NOMO-1 treated with dmso at 0.1 percent for 144 hours (cell line): ENCODE data around the gene PTPN18.

ENCODE experiments used
- DNase-seq: peaks from one replicate; lab custom pipeline; 2025; ENCODE audit not compliant: unreplicated experiment; lab: John Stamatoyannopoulos, UW

The PTPN18 gene

DNA sequence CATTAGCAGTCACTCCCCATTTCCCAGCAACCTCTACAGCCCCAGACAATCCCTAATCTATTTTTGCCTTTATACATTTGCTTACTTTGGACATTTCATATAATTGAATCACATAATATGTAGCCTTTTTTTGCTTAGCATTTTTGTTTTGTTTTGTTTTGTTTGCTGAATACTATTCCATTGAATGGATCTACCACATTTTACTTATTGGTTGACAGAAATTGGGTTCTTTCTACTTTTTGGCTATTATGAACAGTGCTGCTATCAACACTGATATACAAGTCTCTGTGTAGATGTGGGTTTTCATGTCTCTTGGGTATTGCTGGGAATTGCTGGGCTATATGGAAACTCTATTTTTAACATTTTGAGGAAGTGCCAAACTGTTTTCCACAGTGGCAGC, 7.6 kb downstream of the PTPN18 start:
- no peak for DNase-seq

DNA sequence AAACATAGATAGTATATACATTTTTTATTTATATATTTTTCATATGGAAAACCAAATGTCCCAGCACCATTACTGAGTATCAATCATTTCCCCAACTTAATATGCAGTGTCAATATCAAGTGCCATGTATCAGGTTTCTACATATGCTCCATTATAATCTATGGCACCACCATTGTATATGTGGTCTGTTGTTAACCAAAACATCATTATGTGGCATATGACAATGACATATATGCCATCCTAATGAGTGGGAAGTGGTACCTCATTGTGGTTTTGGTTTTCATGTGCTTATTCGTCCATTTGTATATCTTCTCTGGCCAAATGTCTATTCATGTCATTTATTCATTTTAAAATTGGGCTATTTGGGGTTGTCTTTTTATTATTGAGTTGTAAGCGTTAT, 9.2 kb downstream of the PTPN18 start:
- no peak for DNase-seq

DNA sequence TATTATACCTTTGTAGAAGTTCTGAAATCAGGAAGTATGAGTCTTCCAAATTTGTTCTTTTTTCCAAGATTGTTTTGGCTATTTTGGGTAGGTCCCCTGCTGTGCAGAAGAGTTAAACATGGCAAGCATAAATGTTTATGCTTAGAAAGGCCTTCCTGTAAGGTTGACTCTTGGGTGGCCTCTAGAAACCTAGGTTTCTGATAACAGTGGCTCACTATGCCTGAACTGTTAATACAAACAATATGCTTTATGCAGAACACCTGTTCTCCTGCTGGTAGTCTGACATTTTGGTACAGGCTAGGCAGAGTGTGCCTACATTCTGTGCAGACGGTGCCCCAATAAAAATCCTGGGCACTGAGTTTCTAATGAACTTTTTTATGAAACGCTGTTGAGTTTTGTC, 10.1 kb downstream of the PTPN18 start:
- no peak for DNase-seq

DNA sequence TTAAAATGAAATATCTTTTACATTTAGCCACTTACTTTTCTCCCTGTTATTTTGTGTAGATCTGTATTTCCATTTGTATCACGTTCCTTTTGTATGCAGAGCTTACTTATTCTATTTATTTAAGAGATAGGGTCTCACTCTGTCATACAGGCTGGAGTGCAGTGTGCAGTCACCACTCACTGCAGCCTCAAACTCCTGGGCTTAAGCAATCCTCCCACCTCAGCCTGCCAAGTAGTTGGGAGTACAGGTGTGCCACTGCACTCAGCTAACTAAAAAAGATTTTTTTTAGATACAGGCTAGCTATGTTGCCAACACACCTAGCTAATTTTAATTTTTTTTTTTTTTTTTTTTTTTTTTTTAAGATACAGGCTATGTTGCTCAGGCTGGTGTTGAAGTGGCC, 10.9 kb downstream of the PTPN18 start:
- DNase-seq: no peak

DNA sequence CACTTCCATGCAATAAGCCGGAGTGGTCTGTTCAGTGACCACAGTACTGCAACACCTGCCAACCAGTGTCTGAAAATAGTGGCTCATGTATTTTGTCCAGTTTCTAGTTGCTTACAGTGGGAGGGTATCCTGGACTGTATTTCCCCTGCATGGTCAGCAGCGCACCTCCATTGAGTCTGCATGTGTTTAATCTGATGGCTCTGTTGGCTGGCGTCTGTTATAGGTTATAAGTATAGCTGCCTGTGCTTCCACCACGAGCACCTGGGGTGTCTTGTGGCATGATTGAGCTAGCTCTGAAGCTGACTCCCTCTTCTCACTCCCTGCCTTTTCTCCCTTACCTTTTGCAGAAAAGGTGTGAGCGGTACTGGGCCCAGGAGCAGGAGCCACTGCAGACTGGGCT, 12.9 kb downstream of the PTPN18 start:
- no peak for DNase-seq

DNA sequence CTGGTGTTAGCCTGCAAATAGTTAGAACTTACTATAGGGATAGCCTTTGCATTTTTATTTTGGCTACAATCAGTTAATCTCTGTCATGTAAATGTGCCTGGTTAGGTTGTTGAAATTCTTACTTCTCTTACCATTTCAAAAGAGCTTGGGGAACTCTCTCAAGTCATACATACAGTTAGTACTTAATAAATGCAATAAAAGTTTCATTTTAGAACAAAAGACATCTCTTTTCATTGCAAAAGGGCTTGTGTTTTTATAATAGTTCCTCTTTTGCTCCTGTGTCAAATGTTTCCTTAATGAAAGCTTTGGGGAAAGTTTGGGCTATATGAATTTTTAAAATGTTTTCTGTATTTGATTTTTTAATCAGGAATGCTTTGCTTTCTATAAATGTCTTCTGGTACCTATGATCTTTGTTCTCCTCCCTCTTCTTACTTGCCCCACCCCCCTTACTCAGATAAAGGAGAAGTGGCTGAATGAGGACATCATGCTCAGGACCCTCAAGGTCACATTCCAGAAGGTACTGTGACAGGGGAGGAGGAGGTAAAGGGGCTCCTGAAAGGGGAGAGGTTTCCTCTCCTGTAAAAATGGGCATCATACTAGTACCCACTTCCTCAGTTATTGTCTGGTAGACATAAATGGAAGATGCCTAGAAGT, 13.6 kb downstream of the PTPN18 start:
- no peak for DNase-seq

DNA sequence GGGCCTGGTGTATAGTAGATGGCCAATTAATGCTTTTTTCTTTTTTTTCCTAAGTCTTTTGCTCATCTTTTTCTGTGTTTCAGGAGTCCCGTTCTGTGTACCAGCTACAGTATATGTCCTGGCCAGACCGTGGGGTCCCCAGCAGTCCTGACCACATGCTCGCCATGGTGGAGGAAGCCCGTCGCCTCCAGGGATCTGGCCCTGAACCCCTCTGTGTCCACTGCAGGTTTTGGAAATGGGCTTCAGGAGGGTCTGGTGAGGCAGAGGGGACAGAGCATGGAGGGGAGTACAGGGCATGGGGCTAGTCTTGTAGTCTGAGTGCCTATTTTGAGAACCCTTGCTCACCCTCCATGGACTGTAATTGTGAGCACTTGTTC, 14.1 kb downstream of the PTPN18 start:
- no peak for DNase-seq

DNA sequence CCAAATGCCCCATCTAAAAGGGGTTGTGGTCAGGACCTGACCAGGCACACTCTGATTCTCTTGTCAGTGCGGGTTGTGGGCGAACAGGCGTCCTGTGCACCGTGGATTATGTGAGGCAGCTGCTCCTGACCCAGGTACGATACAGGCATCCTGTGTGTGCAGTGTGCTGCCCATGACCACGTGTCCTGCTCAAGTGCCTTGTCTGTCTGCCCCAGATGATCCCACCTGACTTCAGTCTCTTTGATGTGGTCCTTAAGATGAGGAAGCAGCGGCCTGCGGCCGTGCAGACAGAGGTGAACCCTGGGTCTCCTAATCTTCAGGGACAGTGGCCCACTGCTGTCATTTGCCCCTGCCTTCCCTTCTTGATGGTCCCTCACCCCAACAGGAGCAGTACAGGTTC, 14.6 kb downstream of the PTPN18 start:
- no peak for DNase-seq

DNA sequence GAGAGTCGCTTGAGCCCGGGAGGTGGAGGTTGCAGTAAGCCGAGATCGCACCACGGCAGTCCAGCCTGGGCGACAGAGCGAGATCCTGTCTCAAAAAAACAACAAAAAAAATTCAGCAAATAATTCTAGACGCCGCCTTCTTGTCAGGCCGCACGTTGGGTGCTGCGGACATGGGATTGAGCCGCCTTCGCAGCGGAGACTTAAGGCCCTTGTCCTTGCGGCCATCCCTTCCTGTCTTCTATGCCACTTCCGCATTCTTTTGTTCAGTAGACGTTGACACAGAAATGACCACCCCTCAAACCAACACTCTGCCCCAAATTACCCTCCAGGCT, 15.8 kb downstream of the PTPN18 start:
- peak; percentile 75 for DNase-seq

DNA sequence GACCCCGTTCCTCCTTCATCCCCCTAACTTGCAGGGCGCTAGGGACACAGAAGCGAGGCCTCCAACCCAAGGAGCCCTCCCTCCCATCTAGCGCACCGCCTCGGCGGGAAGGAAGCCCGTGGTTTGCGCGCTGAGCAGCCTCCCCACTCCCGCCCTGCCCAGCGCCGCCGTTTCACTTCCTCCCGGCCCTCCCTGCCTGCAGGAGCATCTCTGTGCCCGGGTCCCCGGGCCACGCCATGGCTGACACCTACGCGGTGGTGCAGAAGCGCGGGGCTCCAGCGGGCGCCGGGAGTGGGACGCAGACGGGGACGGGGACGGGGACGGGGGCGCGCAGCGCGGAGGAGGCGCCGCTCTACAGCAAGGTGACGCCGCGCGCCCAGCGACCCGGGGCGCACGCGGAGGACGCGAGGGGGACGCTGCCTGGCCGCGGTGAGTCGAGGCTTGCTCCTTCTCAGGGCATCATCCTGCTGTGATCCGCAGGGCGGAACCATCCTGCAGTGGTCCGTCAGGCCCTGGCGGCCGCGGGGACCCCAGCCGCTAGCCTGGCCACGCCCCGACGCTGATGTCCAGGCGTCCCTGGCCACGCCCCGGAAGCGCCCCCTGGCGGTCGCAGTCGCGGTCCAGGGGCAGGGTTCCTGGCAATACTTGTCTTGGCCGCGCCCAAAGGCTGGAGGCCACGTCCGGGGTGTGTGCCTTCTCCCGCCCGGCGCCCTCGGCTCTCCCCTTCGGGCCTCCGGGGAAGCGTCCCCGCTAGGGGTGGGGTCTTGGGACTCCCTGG, 16.4 kb downstream of the PTPN18 start:
- DNase-seq: peak; percentile 80

DNA sequence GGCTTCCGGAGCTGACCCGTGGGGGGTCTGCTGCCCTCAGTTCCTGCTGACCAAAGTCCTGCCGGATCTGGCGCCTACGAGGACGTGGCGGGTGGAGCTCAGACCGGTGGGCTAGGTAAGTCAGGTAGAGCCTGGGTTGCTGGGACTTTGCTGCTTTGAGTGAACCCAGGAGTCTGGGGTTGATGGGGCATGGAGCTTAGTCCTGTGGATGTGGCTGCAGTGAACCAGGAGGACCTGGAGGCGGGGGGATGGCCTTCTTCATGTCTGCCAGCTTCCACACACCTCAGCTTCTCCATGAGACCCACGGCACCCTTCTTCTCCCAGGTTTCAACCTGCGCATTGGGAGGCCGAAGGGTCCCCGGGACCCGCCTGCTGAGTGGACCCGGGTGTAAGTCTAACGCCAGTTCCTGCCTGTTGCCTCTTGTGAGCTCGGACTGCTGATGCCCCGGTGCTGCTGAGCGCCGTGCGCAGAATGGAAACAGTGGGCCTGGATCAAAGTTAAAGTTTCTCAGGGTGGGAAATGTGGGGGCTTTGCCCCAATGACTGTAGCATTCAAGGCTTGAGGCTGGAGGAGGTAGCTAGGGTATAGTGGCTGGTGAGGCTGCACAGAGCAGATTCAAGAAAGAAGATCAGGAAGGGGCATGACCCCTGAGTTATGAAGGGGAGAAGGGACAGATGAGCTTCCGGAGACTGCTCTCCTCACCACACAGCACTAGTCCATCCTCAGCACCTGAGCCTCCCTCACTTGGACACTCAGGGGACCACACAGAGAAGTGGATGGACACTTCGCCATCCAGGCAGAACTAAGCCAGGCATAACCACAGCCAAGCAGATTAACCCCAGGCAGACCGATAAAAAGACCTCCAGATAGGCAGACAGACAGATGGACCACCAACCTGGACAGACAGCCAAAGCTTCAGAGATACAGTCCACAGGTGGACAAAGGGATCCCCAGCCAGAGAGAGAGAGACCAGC, 17.3 kb downstream of the PTPN18 start:
- DNase-seq: no peak

DNA sequence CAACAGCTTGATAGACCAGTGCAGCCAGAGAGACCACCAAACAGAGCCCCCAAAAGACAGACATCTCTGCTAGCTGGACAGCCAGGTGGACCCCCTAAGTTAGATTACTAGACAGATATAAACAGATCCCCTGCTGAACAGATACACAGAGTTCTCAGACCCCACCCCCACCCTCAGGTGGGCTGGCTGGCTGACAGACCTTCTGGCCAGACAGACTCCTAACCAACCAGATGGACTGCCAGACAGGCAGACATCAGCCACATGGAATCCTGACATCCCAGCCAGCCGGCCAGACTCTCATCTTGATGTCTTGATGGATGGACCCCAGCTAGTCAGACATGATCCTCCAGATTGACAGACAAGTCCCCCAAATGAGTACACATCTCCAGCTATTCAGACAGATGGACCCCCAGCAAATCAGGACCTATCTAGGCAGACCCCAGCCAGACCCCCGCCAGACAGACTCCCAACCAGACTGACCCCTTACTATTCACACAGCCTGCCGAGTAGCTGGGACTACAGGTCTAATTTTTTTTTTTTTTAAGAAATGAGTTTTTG, 18.0 kb downstream of the PTPN18 start:
- no peak for DNase-seq

DNA sequence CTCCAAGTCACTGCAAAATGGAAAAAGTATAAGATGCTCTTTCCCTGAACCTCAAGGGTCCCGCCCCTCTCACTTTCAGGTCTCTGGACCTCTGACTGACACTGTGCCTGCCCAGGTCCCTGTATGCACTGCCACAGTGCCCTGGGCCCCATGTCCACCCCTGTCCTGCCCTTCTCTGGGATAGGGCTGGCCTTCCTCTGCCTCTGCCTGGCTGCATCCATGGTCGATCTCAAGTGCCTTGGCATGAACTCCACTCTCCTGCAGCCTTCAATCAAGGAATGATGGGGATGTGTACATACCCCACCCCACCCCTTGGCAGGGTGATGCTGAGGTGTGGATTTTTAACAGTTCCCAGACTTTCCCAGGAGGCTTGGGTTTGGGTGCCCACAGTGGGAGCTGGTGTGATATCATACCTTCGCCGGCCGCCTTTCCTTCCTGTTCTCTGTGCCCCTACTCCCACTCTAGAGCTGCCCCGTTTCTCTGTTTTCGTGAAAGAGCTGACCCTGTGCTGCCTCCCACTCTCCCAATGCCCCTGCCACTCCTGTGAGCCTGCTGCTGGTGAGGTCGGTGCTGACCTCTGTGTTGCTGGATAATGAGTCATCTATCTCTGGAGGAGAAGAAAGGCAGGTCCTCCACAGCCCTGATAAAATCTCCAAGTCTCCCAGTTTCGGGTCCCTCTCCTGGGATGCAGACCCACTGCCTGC, 18.9 kb downstream of the PTPN18 start:
- DNase-seq: no peak

DNA sequence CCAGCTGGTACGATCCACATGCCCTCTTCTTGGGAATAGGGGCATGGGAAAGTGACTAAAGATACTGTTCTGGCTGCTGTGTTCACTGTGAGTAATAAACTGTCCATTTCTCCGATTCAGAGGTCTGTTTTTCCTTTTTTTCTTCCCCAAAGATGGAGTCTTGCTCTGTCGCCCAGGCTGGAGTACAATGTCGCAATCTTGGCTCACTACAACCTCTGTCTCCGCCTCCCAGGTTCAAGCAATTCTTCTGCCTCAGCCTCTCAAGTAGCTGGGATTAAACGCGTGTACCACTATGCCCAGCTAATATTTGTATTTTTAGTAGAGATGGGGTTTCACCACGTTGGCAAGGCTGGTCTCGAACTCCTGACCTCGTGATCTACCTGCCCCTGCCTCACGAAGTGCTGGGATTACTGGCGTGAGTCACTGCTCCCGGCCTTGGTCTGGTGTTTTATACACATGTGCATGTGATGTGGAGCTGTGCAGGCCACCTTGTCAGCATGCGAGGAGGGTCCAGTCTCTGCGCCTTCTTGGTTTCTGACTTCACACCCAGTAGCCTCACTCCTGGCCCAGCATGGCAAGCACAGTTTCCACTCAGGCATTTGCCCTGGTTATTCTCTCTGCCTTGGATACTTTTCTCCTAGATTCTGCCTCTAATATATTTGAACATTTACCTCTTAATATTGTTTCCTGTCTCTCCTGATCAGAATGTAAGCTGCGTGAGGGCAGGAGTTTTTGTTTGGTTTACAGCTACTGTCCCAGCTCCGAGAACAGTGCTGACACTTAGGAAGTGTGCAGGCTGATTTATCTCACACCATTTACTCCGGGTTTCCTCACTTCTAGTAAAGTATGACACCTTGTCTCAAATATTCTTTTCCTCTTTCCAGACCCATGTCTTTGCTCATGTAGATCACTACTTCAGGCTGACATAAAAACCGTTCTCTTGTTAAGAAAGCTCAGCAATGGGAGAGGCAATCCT, 19.7 kb downstream of the PTPN18 start:
- no peak for DNase-seq

DNA sequence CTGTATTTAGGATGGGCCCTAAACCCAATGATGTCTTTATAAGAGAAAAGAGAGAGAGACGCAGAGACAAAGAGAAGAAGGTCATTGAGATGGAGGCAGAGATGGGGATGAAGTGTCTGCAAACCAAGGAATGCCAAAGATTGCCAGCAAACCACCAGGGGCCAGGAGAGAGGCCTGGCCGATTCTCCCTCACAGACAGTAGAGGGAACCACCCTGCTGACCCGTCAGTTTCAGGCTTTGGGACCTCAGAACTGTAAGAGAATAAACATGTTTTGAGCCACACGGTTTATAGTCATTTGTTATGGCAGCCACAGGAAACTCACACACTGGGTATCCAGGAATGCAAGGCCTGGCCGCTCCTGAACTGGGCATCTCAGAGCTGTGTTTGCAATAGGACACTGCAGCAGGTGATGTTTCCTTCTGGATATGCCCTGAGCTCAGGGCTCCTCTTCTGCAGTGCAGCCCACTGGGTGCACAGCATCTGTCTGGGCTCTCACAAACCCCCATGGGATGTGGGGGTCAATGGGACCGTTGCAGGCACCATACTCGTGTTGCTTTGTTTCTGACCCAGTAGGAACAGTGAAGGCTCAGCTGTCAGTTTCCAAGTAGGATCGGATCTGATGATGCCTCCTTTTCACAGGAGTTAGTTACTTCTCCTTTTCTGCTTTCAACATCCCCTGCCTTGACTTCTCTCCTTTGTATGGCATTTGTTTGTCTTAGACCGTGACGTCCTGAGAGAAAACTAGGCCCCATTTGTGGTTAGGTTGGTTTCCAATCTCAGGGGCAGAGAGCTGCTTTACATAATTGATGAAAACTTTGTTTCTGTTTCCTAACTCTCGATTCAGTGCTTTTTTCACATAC, 20.8 kb downstream of the PTPN18 start:
- DNase-seq: peak; percentile 16

DNA sequence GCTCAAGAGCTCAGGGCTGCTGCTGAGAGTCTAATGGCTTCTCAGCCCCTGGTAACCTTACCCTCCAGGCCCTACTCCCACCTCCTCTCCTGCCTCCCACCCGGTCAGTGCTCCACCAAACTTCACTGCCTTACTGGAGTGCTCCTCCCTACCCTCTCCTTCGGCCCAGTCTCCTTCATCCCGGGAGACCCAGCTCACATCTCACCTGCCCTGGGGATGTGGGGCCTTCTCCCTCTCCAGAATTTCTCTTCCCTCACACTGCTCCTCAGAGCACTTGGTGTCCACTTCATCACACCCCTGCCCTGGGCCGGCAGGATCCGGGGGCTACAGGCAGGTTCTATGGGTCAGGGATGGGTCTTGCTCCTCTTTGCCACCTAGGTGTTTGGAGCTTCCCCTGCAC, 21.6 kb downstream of the PTPN18 start:
- DNase-seq: no peak

DNA sequence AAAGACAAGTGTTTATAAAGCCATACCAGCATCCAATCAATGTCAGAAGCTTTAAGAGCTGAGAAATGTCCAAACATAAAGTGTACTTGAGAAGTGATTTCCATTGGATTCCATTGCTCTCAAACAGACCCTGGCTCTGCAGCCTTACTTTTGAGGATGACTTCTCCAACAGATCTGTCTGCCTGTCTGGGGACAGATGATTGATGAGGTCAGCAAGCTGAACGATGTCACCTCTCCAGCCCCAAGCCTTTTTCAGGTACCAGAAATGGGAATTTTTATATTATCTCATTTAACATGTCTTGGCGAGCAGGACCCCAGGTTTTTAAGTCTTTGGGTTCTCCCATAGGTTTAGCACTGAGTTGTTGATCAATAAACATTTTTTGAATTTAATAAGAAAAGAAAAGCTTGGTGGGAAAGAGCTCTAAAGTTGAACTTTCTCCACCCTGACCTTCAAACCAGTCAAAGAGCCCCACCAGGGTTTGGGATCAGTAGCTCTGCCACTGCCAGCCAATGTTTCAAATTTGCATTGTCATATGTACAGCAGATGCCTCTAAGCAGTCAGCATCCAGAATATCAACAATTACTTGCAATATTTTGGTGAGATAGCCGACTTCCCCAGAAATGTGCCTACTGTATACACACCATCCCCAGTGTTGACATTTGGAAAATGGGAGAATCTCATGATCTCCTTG, 22.5 kb downstream of the PTPN18 start:
- DNase-seq: no peak

DNA sequence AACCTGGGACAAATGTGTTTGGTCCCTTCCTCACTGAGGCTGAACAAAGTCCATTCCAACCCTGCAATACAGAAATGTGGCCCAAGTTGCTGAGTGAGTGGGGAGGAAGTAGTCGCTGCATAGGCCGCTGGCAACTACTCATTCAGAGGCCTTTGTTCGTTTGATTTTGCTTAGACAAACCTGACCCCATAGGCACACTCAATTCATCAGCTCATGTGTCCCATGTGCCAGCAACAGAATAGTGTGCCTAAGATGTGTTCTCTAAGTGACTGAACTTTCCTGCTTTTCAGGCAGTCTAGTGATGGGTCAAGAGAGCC, 23.0 kb downstream of the PTPN18 start:
- DNase-seq: no peak
